Tibial artery (tissue), 4 donors: ENCODE results near the gene SUOX.

Source experiments
- DNase-seq, 2 donors: peaks; one replicate each; pipeline ENCODE4 v3.0.0-alpha.2; 2019
- H3K27ac ChIP-seq, 2 donors: fragments of 200-600 bp; sonication (generic) in 1 of 2; 1 replicate in 1 of 2; 2 replicates in 1 of 2; pipeline ENCODE4 v1.5.1; 2018 to 2019; ENCODE audit warnings: mild to moderate bottlenecking in 1 of 2
- H3K27me3 ChIP-seq, 2 donors: fragments of 200-600 bp; sonication (generic) in 1 of 2; one replicate each; pipeline versions ENCODE4 v1.5.1 to v1.6.0; 2016 to 2019
- H3K36me3 ChIP-seq, 3 donors: fragments of 200-600 bp; sonication (generic) in 2 of 3; one replicate each; pipeline ENCODE4 v1.5.1; 2016 to 2019; ENCODE audit warnings: mild to moderate bottlenecking in 2 of 3
- H3K4me1 ChIP-seq, 4 donors: fragments of 200-600 bp; sonication (generic) in 2 of 4; 1 replicate in 3 of 4; 2 replicates in 1 of 4; pipeline ENCODE4 v1.5.1; 2016 to 2019
- H3K4me3 ChIP-seq, 2 donors: fragments of 200-600 bp; sonication (generic) in 1 of 2; 1 replicate in 1 of 2; 2 replicates in 1 of 2; pipeline ENCODE4 v1.5.1; 2018 to 2019; ENCODE audit warnings: mild to moderate bottlenecking in 2 of 2
- H3K9me3 ChIP-seq, 3 donors: fragments of 200-600 bp; sonication (generic) in 1 of 3; one replicate each; pipeline ENCODE4 v1.5.1; 2016 to 2019
- CTCF ChIP-seq, 2 experiments: fragments of 200-600 bp in 1 of 2; fragments of 450-650 bp in 1 of 2; IDR thresholded peaks; one replicate each; pipeline ENCODE4 v1.5.1; 2017 to 2019; ENCODE audit warnings: antibody characterized with exemption in 2 of 2, mild to moderate bottlenecking in 1 of 2, moderate library complexity in 1 of 2
- intact Hi-C: fragments of 100-400 bp; cut with DNase I; formaldehyde crosslinking; loops from one replicate; pipeline ENCODE4 v1.15.0; 2023; ENCODE audit warnings: low total_unique reads

SUOX gene

DNA sequence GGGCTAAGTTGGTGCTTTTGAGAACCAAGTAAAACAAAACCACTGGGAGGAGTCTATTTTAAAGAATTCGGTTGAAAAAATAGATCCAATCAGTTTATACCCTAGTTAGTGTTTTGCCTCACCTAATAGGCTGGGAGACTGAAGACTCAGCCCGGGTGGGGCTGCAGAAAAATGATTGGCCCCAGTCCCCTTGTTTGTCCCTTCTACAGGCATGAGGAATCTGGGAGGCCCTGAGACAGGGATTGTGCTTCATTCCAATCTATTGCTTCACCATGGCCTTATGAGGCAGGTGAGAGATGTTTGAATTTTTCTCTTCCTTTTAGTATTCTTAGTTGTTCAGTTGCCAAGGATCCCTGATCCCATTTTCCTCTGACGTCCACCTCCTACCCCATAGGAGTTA, 25.0 kb upstream of the SUOX start:
- peaks cover 0 to 49% (median 34%) of the 10 kb centered on the region in 4 donors for H3K4me1 ChIP-seq
- peak overlapping the region; percentile 82 to 90 for H3K27ac ChIP-seq
- no peak for TF ChIP-seq CTCF (IDR thresholded peaks at IDR 0.05)

DNA sequence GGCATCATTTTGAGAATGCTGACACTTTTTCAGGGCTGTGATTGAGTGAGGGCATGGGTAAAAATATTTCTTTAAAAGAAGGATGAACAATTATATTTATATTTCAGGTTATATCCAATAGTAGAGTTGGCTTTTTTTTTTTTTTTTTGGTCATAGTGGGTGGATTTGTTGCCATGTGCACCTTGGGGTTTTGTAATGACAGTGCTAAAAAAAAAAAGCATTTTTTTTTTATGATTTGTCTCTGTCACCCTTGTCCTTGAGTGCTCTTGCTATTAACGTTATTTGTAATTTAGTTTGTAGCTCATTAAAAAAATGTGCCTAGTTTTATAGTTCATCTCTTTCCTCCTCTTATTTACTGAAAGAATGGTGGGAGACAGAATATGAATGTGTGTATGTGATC, 24.6 kb upstream of the SUOX start:
- Histone ChIP-seq H3K36me3 (peaks cover 0 to 23% (median 4%) of the 10 kb centered on the region in 3 donors), H3K4me3 (peak overlapping the region; percentile 65 to 100), H3K9me3 (no peaks in the 10 kb centered on the region), H3K4me1 (peaks cover 0 to 49% (median 35%) of the 10 kb centered on the region in 4 donors), H3K27ac (peak overlapping the region; percentile 82 to 90), H3K27me3 (no peaks in the 10 kb centered on the region)
- no peak for DNase-seq
- intact Hi-C loops = no loop called here
- TF ChIP-seq CTCF (IDR thresholded peaks at IDR 0.05) = no peak

More for the DNA sequence above, 25.0 kb upstream of the SUOX start:
- no peak for DNase-seq
- Histone ChIP-seq H3K9me3 (no peaks in the 10 kb centered on the region), H3K36me3 (peaks cover 0 to 23% (median 4%) of the 10 kb centered on the region in 3 donors), H3K4me3 (peak overlapping the region in 1 of 2 donors; percentile 100), H3K27me3 (no peaks in the 10 kb centered on the region)
- intact Hi-C loops = no loop called here

DNA sequence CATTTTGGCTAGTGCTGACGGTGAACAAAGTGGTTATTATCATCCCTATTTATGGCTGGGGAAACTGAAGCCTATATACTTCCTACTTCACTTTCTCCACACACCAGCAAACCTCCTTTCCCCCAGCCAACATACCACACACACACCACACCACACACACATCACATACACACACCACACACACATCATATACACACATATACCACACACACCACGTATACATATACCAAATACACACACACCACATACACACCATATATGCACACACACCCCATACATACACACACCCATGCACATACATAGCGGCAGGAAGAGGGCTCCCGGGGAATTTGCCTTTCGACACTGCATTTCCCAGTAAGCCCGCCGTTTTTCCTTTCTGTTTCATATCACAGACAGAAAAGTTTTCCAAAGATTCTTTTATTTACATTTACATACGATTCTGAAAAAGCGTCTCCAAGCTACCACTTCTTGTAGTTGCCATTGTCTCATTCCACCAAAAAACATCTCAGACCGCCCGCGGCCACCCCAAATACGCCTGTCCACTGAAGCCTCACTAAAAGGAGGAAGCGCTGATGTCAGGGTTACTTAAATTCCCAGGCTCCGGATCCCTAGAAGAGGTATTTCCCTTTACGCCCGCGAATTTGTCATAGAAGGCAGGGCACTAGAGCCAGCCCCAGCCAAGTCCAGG, 24.0 kb upstream of the SUOX start:
- Histone ChIP-seq H3K27me3 (no peaks in the 10 kb centered on the region), H3K4me1 (peaks cover 0 to 49% (median 35%) of the 10 kb centered on the region in 4 donors), H3K36me3 (peaks cover 0 to 23% (median 4%) of the 10 kb centered on the region in 3 donors), H3K27ac (peak overlapping the region; percentile 82 to 90), H3K9me3 (no peaks in the 10 kb centered on the region), H3K4me3 (peak overlapping the region; percentile 65 to 100)
- intact Hi-C loops = no loop called here
- no peak for DNase-seq
- no peak for TF ChIP-seq CTCF (IDR thresholded peaks at IDR 0.05)

GRCh38 chr12:55973599-55974307, 23.3 kb upstream of the SUOX start, which contains the start of gene RAB5B:
Gene RAB5B, plus strand, starts transcription at chr12:55974078. Its CDS starts 12,883 bp downstream, at chr12:55986961.
- Histone ChIP-seq H3K9me3 (no peaks in the 10 kb centered on the region), H3K4me1 (peaks cover 0 to 51% (median 35%) of the 10 kb centered on the region in 4 donors), H3K27me3 (no peaks in the 10 kb centered on the region), H3K36me3 (peaks cover 0 to 23% (median 4%) of the 10 kb centered on the region in 3 donors), H3K4me3 (peak within 1 kb of the TSS; percentile 82 to 100), H3K27ac (peak within 1 kb of the TSS; percentile 97 to 100)
- intact Hi-C loops = no loop called here
- DNase-seq = peak; percentile 100
- TF ChIP-seq CTCF (IDR thresholded peaks at IDR 0.05) = peak; percentile 21 to 37

- Histone ChIP-seq H3K27me3 (no peaks in the 10 kb centered on the region), H3K9me3 (no peaks in the 10 kb centered on the region), H3K27ac (peak overlapping the region; percentile 97 to 100), H3K4me3 (peak overlapping the region; percentile 82 to 100), H3K36me3 (peaks cover 0 to 26% (median 4%) of the 10 kb centered on the region in 3 donors), H3K4me1 (peaks cover 0 to 53% (median 35%) of the 10 kb centered on the region in 4 donors)
- intact Hi-C loops = no loop called here
- TF ChIP-seq CTCF (IDR thresholded peaks at IDR 0.05) = no peak
- DNase-seq = peak in 1 of 2 donors; percentile 38
Measured at GRCh38 chr12:55974308-55974730, 22.8 kb upstream of the SUOX start.
